COR-L47 (cell line): ENCODE results near the gene TNNI3K.

Experiments
- DNase-seq: peaks from one replicate; lab custom pipeline; 2025; lab: John Stamatoyannopoulos, UW

Gene TNNI3K

DNA sequence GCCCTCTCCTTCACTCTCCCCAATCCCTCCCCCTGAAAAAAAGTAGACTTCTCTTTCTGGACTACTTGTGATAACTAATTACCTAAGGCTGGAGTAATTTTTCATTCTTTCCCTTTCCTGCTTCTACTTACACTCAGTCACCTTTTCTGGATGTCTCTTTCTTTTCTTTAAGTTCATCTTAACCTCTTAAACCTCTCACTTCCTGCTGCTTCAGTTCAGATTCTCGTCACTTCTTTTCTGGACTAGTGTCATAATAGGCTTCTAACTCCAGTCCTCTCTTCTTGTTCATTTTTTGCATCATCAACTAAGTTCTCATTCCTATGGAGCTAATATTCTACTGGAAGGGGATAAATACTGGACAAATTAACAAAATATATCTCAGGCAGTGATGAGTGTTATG is 201.8 kb downstream of the TNNI3K start:
- no peak for DNase-seq

DNA sequence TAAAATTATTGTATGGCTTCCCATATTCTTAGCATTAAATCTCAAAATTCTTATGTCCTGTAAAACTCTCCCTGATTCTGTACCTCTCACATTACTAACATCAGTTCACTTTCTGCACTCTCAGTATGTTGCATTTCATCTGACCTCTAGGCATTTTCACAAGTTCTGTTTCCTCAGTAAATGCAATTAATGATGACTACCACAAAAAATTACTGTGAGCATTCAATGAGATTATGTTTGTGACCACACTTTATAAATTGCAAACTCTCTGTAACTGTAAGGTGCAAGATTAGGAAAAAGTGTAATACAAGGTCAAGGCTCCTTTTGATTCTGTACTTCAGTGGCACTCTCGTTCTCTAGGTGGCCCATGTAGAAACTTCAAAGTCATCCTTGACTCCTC is 216.8 kb downstream of the TNNI3K start:
- no peak for DNase-seq

DNA sequence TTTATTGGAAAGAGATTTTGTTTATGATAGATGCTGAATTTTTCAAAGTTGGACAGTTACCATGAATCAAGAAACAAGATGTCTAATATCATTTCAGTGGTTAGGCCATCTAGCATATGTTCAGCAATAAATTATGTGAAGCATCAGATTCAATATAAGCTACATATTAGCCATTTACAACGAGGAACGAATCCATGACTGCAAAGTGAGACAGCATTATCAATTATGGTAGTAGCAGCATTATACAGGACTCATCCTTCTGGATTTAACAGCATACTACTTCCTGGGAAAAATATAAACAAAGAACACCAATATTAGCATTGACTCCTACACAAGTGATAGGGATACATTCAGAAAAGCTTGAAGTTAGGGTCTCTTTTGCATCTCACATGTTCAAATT is 218.1 kb downstream of the TNNI3K start:
- DNase-seq: no peak

DNA sequence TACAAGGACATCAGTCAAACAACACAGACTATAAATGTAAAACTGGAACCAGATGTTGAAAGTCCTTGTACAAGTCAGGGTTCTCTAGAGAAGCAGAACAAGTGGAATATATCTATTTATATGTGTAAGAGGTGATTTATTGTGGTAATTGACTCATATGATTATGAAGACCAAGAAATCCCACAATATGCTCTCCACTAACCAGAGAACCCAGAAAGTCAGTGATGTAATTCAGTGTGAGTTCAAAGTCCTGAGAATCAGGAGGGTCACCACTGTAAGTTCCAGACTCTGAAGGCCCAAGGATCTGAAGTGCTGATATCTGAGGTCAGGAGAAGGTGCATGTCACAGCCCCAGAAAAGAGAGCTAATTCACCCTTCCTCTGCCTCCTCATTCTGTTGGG is 220.2 kb downstream of the TNNI3K start:
- no peak for DNase-seq

- DNase-seq: no peak
Observed at GRCh38 chr1:74457253-74457652, 222.1 kb downstream of the TNNI3K start.

GRCh38 chr1:74463333-74463988 is 228.3 kb downstream of the TNNI3K start:
- no peak for DNase-seq

- no peak for DNase-seq
Observed at GRCh38 chr1:74464037-74464436, 228.8 kb downstream of the TNNI3K start.

GRCh38 chr1:74465193-74465681 is 230.1 kb downstream of the TNNI3K start:
- no peak for DNase-seq

DNA sequence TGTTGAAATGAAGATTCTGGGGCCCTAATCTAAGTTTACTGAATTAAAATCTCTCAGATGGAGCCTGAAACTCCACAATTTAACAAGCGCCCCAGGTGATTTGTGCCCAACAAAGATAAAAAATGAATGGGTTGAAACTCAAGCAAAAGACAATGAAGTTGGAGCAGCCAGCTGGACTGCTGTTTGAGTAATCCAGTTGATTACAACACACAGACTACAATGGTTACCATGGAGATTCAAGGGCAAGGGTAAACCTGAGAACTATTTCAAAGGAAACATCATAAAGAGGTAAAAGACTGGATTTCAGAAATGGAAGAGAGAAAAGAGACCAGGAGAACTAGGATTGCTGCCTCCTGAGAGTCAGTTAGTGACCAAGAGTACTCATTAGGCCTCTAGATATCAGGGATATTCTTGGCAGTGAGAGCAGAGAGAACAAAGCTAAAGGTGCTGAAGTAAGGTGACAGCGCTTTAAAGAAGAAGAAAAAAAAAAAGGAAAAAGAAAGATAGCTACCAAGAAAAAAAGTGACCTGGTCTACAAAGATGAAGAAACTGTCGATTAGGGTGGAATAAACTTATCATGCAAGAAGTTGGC is 232.7 kb downstream of the TNNI3K start:
- DNase-seq: peak; percentile 97

DNA sequence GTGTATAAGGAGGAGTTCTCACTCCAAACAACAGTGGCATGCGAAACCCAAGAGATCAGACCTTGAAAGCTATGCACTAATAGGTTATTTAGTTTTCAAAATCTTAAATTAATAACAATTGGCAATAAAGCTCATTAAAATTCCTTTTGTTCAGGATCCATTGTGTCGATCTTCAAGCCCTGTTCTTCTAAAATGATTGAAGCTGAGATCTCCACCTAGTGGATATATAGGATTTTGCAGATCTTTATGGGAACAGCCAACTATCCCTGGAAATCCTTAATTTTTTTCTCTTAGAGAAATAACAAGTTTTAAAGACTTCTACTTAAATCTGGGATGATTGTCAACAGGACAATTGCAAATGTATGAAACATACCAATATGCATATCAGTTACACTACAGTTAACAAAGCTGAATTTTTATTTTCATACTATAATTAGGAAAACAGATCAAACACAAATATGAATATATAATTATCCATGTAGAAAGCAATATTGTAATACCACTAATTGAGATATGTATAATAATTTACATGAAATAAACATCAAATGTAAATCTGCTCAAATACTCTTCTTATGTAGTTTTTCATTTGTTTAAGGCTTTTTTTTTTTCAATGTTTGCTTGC is 233.9 kb downstream of the TNNI3K start:
- peak; percentile 76 for DNase-seq

DNA sequence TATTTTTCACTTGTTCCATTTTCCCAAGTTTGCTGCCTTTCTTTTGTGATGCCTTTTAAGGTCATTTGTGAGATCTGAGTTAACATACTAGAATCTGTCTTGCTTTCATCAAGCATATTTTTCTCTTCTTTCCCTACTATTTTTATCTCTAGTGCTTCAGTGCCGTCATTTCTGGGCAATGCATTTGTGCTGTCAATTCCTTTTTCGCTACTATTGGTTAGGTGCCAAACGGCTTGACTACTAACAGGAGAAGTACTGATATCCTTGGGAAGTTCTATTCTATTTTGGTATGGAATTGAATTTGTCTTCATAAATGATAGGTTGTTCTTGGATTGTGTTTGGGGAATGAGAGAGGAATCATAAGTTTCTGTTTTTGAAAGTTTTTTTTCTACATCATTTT is 235.1 kb downstream of the TNNI3K start:
- DNase-seq: no peak

GRCh38 chr1:74470936-74471335 is 235.7 kb downstream of the TNNI3K start:
- no peak for DNase-seq

DNA sequence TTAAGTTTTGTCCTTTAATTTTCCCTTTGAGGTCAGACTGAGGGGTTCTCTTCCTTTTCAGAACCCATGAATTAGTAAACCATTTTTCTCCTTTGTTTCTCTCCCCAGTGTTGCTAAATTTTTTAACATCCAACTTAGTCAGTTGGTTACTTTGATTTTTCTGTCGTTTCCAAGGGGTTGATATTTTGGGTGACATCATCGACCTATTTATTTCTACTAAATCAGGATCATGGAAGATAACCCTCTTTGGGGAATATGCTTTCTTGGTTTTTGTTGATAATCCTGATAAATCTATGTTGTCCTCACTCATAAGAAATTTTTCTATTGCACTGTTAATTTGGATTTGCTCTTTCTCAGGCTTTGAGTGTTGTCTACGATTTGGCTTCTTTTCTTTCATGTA is 236.3 kb downstream of the TNNI3K start:
- DNase-seq: no peak

GRCh38 chr1:74474585-74474984 is 239.4 kb downstream of the TNNI3K start:
- no peak for DNase-seq

DNA sequence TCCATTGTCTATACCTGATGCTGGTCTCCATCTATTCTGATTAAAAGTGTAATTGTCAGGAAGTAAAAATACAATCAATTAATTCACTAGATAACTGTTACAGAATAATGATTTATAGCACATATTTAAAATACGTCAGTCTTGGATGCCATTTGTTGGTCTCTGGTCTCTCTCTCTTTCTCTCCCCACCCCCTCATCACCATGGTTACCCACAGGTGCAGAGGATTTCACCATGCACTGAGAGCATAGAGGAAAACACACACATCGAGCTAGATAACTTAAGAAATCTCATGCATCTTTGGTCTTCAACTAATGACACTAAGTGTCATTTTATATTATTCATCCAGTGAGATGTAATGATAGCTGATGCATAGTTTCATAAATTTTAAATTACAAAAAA is 243.8 kb downstream of the TNNI3K start:
- DNase-seq: peak; percentile 67

GRCh38 chr1:74480068-74480467 is 244.9 kb downstream of the TNNI3K start:
- DNase-seq: peak; percentile 56

DNA sequence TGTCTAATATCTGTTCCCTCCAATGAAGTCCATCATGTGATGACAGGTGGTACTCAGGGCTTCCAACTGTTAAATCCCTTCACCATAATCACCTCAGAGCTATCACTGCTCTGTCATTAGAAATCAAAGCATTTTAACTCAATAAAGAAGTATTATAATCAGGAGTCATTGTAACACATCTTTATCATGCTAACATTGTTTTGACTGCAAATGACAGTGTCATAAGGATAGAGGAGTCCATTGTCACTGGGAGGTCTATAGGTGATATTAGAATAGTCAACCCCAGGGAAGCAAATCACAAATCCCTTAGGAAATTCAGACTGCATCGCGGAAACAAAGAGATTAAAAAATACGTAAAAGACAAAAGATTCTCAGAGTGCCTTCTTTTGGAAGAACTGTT is 246.4 kb downstream of the TNNI3K start:
- DNase-seq: peak; percentile 70

DNA sequence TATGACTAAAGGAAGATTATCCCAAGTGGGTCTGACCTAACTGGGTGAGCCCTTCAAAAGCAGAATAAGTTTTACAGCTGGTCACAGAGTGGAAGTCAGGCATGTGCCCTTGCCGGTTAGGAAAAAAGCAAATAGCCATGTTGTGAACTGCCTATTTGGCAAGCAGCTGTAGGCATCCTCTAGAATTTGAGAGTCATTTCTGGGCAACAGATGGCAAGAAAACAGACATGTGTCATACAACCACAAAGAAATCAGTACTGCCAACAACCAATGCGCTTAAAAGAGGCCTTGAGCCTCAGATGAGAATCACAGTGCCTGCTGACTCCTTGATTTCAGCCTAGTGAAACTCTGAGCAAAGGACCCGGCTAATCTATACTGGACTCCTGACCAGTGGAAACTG is 250.4 kb downstream of the TNNI3K start:
- DNase-seq: no peak

DNA sequence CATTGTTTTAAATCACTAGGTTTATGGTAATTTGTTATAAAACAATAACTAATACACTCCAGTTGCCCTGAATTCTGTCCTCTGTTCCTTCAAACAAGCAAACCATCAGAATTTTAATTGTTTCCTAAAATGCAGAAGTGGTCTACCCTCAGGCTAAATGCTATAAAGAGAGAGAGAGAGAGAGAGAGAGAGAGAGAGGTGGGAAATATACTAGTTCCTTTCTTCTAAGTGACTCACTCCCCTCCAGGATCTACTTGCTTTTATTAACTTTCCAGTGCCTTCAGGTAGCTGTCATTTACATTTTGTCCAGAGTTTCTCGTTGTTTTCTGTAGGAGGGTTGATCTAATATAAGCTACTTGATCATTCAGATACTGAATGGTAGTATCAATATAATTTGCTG is 250.8 kb downstream of the TNNI3K start:
- DNase-seq: no peak

- DNase-seq: no peak
Observed at GRCh38 chr1:74496669-74497068, 261.5 kb downstream of the TNNI3K start.

- no peak for DNase-seq
Observed at GRCh38 chr1:74498901-74499300, 263.7 kb downstream of the TNNI3K start.

DNA sequence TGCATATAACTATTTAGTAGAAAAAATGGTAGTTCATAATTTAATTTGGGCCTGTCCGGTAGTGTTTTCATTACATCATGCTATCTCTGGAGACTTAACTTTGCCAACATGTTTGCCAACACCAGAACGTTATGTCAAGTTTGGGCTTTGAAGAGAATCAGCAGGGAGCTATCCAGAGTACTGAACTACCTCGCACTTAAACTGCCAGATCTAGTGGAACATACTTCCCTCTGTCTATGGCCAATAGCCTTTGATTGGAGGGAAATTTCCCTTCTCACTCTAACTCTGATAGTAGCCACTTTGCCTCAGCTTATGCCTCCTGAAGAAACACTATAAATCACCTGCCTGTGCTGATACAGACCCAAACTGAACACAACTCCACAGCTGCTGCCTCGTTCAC is 267.2 kb downstream of the TNNI3K start:
- DNase-seq: no peak

DNA sequence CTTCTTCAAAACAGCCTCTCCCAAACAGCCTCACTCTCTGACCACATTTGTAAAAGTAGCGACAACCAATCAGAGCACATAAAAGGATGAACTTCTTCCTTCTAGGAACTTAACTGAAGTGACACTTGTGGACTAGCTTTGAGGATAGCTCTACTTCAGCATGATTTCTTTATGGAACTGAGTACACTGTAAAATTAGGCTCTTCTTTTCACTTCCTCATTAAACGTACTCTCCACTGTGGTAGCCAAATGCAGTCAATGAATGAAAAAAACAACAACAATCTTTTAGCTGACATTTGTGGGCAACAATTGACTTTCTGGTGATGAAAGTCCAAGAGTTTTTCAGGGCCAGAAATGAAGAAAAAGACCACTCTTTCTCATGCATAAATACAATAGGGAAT is 267.7 kb downstream of the TNNI3K start:
- no peak for DNase-seq
